GM21367 (cell line): Measurements from ENCODE around the gene BAZ2B.

Experiments
- ATAC-seq: cut with Tn5 transposase; IDR thresholded peaks from one replicate; pipeline ENCODE4 v1.9.1; 2021; ENCODE audit not compliant: unreplicated experiment

BAZ2B gene

DNA sequence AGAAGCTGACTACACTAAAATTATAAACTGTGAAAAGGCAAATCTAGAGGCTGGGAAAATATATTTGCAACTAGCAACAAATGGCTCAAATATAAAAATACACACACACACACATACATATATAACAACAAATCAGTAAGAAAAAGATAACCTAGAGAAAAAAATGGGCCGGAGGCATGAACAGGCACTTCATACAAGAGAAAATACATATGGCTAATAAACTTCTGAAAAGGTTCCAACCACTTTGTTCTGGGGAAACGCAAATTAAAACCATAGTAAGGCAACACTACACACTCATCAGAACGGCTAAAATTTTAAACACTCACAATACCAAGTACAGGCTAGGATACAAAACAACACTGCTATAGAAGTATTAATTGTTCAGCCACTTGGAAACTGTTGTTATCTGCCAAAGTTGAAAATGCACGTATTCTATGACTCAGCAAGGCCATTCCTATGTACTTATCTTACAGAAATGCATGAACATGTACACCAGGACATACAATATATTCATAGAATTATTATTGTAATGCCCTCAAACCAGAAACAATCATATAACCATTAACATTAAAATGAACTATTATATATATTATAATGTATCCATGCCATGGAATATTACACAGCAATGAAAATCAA, 345.5 kb downstream of the BAZ2B start:
- no peak for ATAC-seq
